GM15510 (cell line): Measurements from ENCODE around the gene RNF10.

Experiments
- POLR2A ChIP-seq: IDR thresholded peaks from 3 replicates; pipeline ENCODE4 v1.6.1; 2011; ENCODE audit warnings: borderline replicate concordance; ENCODE audit not compliant: insufficient read length; ENCODE audit errors: extremely low read depth

Gene RNF10

DNA sequence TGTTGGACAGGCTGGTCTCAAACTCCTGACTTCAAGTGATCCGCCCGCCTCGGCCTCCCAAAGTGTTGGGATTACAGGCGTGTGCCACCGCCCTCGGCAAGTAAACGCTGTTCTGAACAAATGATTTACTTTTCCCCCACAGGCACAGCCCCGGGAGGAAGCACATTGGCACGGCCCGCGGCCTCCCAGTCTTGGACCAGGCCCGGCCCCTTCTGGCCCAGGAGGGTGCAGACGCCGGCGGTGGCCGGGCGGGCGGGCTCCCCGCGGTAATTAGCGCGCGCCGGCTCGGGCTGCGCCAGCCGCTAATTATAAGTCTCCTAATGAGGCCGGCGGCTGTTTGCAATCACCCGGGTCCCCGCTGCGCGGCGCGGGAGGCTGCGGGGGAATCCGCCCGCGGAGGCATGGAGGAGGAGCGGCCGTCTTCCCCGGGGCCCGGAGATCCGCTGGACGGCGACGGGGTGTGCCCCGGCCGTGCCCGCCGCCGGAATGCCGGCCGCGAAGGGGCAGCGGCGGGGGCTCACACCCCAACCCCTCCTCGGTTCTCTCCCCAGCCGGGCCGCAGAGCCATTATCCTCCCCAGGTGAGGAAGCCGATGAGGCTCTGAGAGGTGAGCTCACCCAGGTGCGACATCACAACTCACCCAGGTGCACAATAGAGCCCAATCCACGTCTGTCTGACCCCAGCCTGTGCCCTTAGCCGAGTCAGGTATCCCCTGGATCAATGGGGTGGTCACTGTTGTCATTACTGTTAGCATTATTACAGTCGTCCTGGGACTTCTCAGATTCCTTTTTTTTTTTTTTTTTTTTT lies 50.4 kb downstream of the RNF10 start:
- no peak for TF ChIP-seq POLR2A

GRCh38 chr12:120586206-120586605 lies 52.0 kb downstream of the RNF10 start:
- TF ChIP-seq POLR2A = no peak

DNA sequence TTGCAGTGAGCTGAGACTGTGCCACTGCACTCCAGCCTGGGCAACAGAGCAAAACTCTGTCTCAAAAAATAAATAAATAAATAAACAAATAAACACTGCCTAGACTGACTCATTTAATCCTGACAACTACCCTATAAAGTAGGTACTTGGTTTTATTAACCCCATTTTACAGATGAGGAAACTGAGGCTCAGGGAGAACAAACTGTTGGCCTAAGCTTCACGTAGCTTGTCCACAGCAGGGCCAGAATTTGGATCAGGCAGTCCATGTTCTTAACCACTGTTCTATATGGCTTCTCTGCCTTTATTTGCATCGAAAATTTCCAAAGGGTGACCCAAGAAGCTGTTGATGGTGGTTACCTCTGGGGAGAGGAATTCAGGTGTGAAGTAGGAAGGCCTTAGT lies 52.7 kb downstream of the RNF10 start:
- no peak for TF ChIP-seq POLR2A

GRCh38 chr12:120588371-120588770 lies 54.2 kb downstream of the RNF10 start:
- TF ChIP-seq POLR2A = no peak

- no peak for TF ChIP-seq POLR2A
Measured at GRCh38 chr12:120588948-120589930, 55.1 kb downstream of the RNF10 start.

- no peak for TF ChIP-seq POLR2A
Measured at GRCh38 chr12:120590741-120591407, 56.7 kb downstream of the RNF10 start.

DNA sequence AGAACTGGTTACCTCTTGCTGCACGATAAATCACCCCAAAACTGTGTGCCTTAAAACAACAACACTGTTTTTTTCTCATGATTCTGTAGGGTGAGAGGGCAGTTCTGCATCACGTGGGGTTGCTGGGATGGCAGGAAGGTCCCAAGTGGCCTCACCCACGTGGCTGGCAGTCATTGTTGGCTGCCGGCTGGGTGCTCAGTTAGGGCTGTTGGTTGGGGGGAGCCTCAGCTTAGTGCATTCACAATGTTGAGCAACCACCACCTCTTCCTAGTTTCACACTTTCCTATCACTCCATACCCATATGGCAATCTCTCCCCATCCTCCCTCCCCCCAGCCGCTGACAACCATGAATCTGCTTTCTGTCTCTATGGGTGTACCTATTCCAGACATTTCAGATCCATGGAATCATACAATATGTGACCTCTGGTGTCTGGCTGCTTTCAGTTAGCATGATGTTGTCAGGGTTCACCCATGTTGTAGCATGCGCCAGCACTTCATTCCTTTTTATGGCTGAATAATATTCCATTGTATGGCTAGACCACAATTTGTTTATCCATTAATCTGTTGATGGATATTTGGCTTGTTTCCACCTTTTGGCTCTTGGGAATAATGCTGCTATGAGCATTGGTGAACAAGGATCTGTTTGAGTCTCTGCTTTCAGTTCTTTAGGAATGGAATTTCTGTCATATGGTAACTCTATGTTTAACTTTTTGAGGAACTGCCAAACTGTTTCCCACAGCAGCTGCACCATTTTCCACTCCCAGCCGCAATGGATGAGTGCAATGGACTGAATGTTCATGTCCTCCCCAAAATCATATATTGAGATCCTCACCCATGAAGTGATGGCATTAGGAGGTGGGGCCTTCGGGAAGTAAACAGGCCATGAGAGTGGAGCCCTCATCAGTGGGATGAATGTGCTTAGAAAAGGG lies 58.2 kb downstream of the RNF10 start:
- TF ChIP-seq POLR2A = no peak

GRCh38 chr12:120596901-120597300 lies 62.7 kb downstream of the RNF10 start:
- no peak for TF ChIP-seq POLR2A

DNA sequence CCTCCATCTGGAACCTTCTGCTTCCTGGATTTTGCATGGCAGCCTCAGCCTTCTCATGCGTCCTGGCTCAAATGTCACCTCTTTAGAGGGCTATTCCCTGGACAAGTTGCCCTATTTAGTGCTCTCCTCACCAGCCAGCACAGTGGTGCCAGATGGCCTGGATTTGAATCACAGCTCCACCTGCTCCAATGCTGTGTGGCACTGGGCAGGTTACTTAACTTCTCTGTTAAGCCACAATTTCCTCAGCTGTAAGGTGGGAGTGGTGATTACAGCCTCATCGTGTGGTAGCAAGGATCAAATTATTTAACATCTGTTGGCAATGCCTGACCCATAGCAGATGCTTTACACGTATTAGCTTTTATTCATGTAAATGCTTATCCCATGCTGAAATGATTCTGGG lies 63.7 kb downstream of the RNF10 start:
- no peak for TF ChIP-seq POLR2A

DNA sequence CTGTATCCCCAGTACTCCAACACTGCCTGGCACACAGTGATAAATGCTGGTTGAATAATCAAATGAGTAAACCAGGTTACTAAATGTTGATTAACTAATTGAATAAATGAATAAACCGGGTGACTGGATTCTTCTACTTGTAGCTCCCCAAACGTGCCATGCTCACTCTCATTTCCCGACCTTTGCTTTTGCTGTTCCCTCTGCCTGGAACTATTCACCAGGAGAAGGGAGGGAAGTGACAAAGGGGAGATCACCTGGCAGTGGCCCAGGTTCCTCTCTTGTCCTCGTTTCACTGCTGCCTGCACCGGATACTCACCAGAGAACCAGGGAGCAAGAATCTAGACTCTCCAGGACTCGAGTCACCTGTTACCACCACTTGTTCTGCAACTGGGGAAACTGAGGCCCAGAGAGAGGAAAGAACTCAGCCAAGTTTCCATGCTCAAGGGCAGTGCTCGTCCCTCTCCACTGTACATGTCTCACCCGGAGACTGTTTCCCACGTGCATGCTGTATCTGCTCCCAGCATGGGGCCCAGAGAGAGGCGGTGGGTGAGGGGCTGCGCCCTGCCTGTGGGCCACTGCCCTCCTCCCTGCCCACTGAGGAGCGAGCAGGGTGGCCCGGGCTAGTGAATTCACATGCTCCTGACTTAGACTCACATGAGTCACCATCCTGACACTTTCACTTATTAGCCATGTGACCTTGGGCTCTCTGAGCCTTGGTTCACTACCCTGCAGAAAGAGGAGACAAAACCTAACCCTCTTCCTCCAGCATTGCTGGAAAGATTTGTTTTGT lies 64.7 kb downstream of the RNF10 start:
- no peak for TF ChIP-seq POLR2A

- TF ChIP-seq POLR2A = no peak
Measured at GRCh38 chr12:120599672-120600552, 65.8 kb downstream of the RNF10 start.

- no peak for TF ChIP-seq POLR2A
Measured at GRCh38 chr12:120610560-120610959, 76.4 kb downstream of the RNF10 start.
